SW480 (cell line): Measurements from ENCODE around the gene MGAT5.

Source experiments
- DNase-seq: peaks from one replicate; pipeline ENCODE4 v3.0.0-alpha.2; 2016; ENCODE audit warnings: low spot score

Gene MGAT5

GRCh38 chr2:134333646-134334189 is 79.8 kb downstream of the MGAT5 start:
- no peak for DNase-seq

GRCh38 chr2:134334542-134335353 is 80.9 kb downstream of the MGAT5 start:
- no peak for DNase-seq

GRCh38 chr2:134335601-134336000 is 81.7 kb downstream of the MGAT5 start:
- no peak for DNase-seq

- no peak for DNase-seq
These were observed 82.5 kb downstream of the MGAT5 start for GRCh38 chr2:134336352-134336751.

GRCh38 chr2:134336921-134337320 is 83.0 kb downstream of the MGAT5 start:
- DNase-seq: no peak

- no peak for DNase-seq
These were observed 83.8 kb downstream of the MGAT5 start for GRCh38 chr2:134337631-134338030.

- no peak for DNase-seq
These were observed 84.3 kb downstream of the MGAT5 start for GRCh38 chr2:134338208-134338607.

- DNase-seq: no peak
These were observed 87.6 kb downstream of the MGAT5 start for GRCh38 chr2:134341476-134341875.

- DNase-seq: no peak
These were observed 91.3 kb downstream of the MGAT5 start for GRCh38 chr2:134344954-134345697.

GRCh38 chr2:134346141-134346540 is 92.3 kb downstream of the MGAT5 start:
- DNase-seq: no peak

GRCh38 chr2:134347756-134348155 is 93.9 kb downstream of the MGAT5 start:
- no peak for DNase-seq

- no peak for DNase-seq
These were observed 94.4 kb downstream of the MGAT5 start for GRCh38 chr2:134348239-134348638.

GRCh38 chr2:134348760-134349159 is 94.9 kb downstream of the MGAT5 start:
- DNase-seq: no peak

- DNase-seq: no peak
These were observed 97.1 kb downstream of the MGAT5 start for GRCh38 chr2:134351016-134351415.

- no peak for DNase-seq
These were observed 98.0 kb downstream of the MGAT5 start for GRCh38 chr2:134351899-134352298.

GRCh38 chr2:134352844-134353243 is 99.0 kb downstream of the MGAT5 start:
- DNase-seq: no peak

GRCh38 chr2:134354611-134355010 is 100.7 kb downstream of the MGAT5 start:
- DNase-seq: no peak

- DNase-seq: no peak
These were observed 103.9 kb downstream of the MGAT5 start for GRCh38 chr2:134357814-134358213.

GRCh38 chr2:134359367-134360081 is 105.7 kb downstream of the MGAT5 start:
- peak; percentile 69 for DNase-seq

GRCh38 chr2:134360745-134361487 is 107.0 kb downstream of the MGAT5 start:
- DNase-seq: no peak

- DNase-seq: peak; percentile 90
These were observed 107.8 kb downstream of the MGAT5 start for GRCh38 chr2:134361648-134362047.
